OCI-LY7 (cell line): ENCODE measurements around the gene HLCS. TPM values are rescaled to one million over a fixed set of nuclear protein-coding genes. Genes with fewer than 3 reads are reported as not detected.

Experiments used
- BruUV-seq: library from RNA; stranded (reverse); fragments of 400-500 nt; replicated peaks from 2 replicates; lab custom pipeline; 2021; lab: Mats Ljungman, UMichigan
- CTCF ChIA-PET: fragments of 300-600 bp; sonication (Branson Sonifier 250); formaldehyde crosslinking; loops from one replicate; lab custom pipeline; 2022; ENCODE audit warnings: antibody characterized with exemption; ENCODE audit not compliant: unreplicated experiment; lab: Charles Lee
- POLR2A ChIA-PET: fragments of 300-600 bp; sonication (Branson Sonifier 250); formaldehyde crosslinking; loops from one replicate; lab custom pipeline; 2022; ENCODE audit warnings: antibody characterized with exemption; lab: Charles Lee
- DNase-seq: peaks from one replicate; pipeline ENCODE4 v3.0.0-alpha.2; 2015; ENCODE audit warnings: low spot score
- H2AFZ ChIP-seq: fragments of 200-600 bp; sonication (generic), shearing (Covaris generic); 2 replicates; pipeline ENCODE4 v1.6.1; 2014; ENCODE audit warnings: mild to moderate bottlenecking, antibody characterized with exemption, low read length, moderate library complexity
- H3K27ac ChIP-seq: fragments of 200-600 bp; sonication (generic); 2 replicates; pipeline ENCODE4 v1.5.1; 2014; ENCODE audit warnings: mixed run types, low read depth, mild to moderate bottlenecking, moderate library complexity, low read length, inconsistent platforms; ENCODE audit not compliant: poor library complexity, severe bottlenecking
- H3K36me3 ChIP-seq: fragments of 200-600 bp; sonication (generic); 2 replicates; pipeline ENCODE4 v1.6.1; 2014; ENCODE audit warnings: mild to moderate bottlenecking, antibody characterized with exemption, low read length, moderate library complexity, mixed read lengths; ENCODE audit not compliant: insufficient read depth
- H3K4me1 ChIP-seq: fragments of 200-600 bp; sonication (generic); 2 replicates; pipeline ENCODE4 v1.5.1; 2014; ENCODE audit warnings: mild to moderate bottlenecking, low read length; ENCODE audit not compliant: insufficient read depth, poor library complexity, severe bottlenecking
- H3K4me2 ChIP-seq: fragments of 200-600 bp; sonication (generic); 2 replicates; pipeline ENCODE4 v1.6.1; 2014; ENCODE audit warnings: mild to moderate bottlenecking, low read length
- H3K4me3 ChIP-seq: fragments of 200-600 bp; sonication (generic); 2 replicates; pipeline ENCODE4 v1.5.1; 2014; ENCODE audit warnings: mild to moderate bottlenecking, low read depth, low read length; ENCODE audit not compliant: poor library complexity, severe bottlenecking
- H3K79me2 ChIP-seq: fragments of 200-600 bp; sonication (generic); 2 replicates; pipeline ENCODE4 v1.6.1; 2016; ENCODE audit warnings: low read depth, mild to moderate bottlenecking, low read length, moderate library complexity, mixed read lengths; ENCODE audit not compliant: insufficient read depth
- H3K9me2 ChIP-seq: fragments of 200-600 bp; sonication (generic); 2 replicates; pipeline ENCODE4 v1.6.1; 2016; ENCODE audit warnings: mild to moderate bottlenecking, low read length, mixed read lengths; ENCODE audit not compliant: insufficient read depth
- H3K9me3 ChIP-seq: fragments of 200-600 bp; sonication (generic); 2 replicates; pipeline ENCODE4 v1.6.1; 2014; ENCODE audit warnings: mild to moderate bottlenecking, mixed run types, low read length, mixed read lengths
- H4K20me1 ChIP-seq: fragments of 200-600 bp; sonication (generic); 2 replicates; pipeline ENCODE4 v1.6.1; 2014; ENCODE audit warnings: mild to moderate bottlenecking, antibody characterized with exemption, low read length, moderate library complexity, mixed read lengths; ENCODE audit not compliant: insufficient read depth
- CTCF ChIP-seq: fragments of 200-600 bp; sonication (generic); conservative IDR thresholded peaks from 2 replicates; pipeline ENCODE4 v1.5.1; 2014; ENCODE audit warnings: mild to moderate bottlenecking, antibody characterized with exemption, low read length, moderate library complexity, mixed read lengths
- EZH2phosphoT487 ChIP-seq: fragments of 200-600 bp; sonication (generic); IDR thresholded peaks from 2 replicates; pipeline ENCODE4 v1.6.1; 2018; ENCODE audit warnings: low read depth, borderline replicate concordance, mild to moderate bottlenecking, mixed run types, antibody characterized with exemption, low read length, moderate library complexity, mixed read lengths
- intact Hi-C: fragments of 100-400 bp; cut with micrococcal nuclease; formaldehyde crosslinking; loops from one replicate; pipeline ENCODE4 v1.10.0; 2022; ENCODE audit not compliant: unreplicated experiment
- total RNA-seq, 2 experiments: library from RNA; depleted of rRNA in 1 of 2; stranded (reverse); fragments of >200 nt in 1 of 2; shearing (Covaris generic) in 1 of 2; gene quantifications; 2 replicates each; pipeline ENCODE4 v1.2.3, GENCODE V29; 2014 to 2022

Gene HLCS
- total RNA-seq, 2 experiments from 2014 or later: 12.0 to 20.9 TPM

GRCh38 chr21:36949171-36950141 lies 17.0 kb downstream of the HLCS start:
- Histone ChIP-seq H3K9me2 (no peaks in the 10 kb centered on the region), H3K9me3 (no peaks in the 10 kb centered on the region), H3K4me3 (no peak overlapping the region), H4K20me1 (no peaks in the 10 kb centered on the region), H3K36me3 (no peaks in the 10 kb centered on the region), H3K4me2 (no peak overlapping the region), H2AFZ (no peak overlapping the region), H3K79me2 (no peaks in the 10 kb centered on the region), H3K27ac (no peak overlapping the region), H3K4me1 (no peaks in the 10 kb centered on the region)
- no peak for TF ChIP-seq CTCF
- no peak for TF ChIP-seq EZH2phosphoT487
- CTCF ChIA-PET: interaction anchor here (1.0 kb wide), 1 partner anchor 147 kb away, joined by 3 read pairs; no protein-coding TSS in a partner anchor
- intact Hi-C loops: no loop called here
- POLR2A ChIA-PET: interaction anchor here (0.5 to 0.6 kb wide), 2 partner anchors 442 to 575 kb away, joined by 3 read pairs; no protein-coding TSS in a partner anchor
- no TSS peak for BruUV-seq
- no peak for DNase-seq

- Histone ChIP-seq H3K4me3 (no peak overlapping the region), H2AFZ (no peak overlapping the region), H3K36me3 (no peaks in the 10 kb centered on the region), H3K4me1 (no peaks in the 10 kb centered on the region), H3K4me2 (no peak overlapping the region), H3K9me3 (no peaks in the 10 kb centered on the region), H3K79me2 (no peaks in the 10 kb centered on the region), H4K20me1 (no peaks in the 10 kb centered on the region), H3K27ac (no peak overlapping the region), H3K9me2 (no peaks in the 10 kb centered on the region)
- no peak for TF ChIP-seq EZH2phosphoT487
- no peak for TF ChIP-seq CTCF
- DNase-seq: no peak
- intact Hi-C loops: no loop called here
- ChIA-PET POLR2A (no interaction called here), CTCF (interaction anchor here (1.0 kb wide), 1 partner anchor 147 kb away, joined by 3 read pairs; no protein-coding TSS in a partner anchor)
- BruUV-seq: no TSS peak
Observed at GRCh38 chr21:36948686-36949085, 17.8 kb downstream of the HLCS start.
